GM12801 (cell line): ENCODE results near the gene CMTM4.

Experiments
- TF ChIP-seq, protein P1 (sequence below): IDR thresholded peaks from one replicate; pipeline ENCODE4 v1.5.1; 2011; ENCODE audit warnings: control low read depth; ENCODE audit not compliant: insufficient read length; ENCODE audit errors: extremely low read depth

Gene CMTM4

DNA sequence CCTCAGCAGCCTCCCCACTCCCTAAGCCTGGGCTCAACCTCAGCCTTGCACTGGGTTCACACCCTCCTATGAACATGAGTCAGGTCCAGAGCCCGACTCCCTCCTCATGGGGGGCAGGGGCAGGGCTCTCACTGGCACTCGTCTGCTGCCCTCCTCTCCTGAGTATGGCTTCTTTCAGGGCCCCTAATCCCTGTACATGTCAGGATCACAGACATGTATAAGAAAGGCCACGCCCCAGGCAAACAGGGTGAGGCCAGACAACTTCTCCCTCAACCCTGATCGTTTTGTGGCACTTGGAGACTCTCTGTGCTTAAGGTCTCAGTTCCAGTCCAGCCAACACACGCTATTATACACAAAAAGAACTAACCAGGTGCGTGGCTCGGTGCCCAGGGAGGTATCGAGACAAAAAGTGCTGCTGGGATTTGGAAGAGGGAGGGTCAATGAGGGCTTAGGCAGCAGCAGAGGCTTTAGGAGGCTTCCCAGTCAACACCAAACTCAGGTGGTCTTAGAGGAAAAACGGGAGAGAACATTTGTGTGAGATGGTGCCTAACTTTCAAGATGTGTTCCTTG, 46.8 kb downstream of the CMTM4 start:
- TF ChIP-seq, protein P1, sequence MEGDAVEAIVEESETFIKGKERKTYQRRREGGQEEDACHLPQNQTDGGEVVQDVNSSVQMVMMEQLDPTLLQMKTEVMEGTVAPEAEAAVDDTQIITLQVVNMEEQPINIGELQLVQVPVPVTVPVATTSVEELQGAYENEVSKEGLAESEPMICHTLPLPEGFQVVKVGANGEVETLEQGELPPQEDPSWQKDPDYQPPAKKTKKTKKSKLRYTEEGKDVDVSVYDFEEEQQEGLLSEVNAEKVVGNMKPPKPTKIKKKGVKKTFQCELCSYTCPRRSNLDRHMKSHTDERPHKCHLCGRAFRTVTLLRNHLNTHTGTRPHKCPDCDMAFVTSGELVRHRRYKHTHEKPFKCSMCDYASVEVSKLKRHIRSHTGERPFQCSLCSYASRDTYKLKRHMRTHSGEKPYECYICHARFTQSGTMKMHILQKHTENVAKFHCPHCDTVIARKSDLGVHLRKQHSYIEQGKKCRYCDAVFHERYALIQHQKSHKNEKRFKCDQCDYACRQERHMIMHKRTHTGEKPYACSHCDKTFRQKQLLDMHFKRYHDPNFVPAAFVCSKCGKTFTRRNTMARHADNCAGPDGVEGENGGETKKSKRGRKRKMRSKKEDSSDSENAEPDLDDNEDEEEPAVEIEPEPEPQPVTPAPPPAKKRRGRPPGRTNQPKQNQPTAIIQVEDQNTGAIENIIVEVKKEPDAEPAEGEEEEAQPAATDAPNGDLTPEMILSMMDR = no peak

DNA sequence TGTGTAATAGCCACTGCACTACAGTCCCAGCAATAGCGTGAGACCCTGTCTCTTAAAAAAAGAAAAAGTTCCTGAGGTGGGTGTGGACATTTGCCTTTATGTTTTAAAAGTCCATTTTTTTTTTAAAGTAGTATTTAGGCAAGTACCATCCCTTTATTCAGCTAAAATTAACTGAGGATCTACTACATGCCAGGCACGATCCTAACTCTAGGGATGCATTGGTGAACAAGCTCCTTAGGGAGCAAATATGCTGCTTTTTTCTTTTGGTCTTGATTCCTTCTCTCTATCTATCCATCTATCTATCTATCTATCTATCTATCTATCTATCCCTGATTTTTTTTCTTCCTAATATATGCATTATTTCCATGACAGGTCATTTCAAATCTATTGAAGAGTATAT, 47.4 kb downstream of the CMTM4 start:
- TF ChIP-seq, protein P1 = no peak

DNA sequence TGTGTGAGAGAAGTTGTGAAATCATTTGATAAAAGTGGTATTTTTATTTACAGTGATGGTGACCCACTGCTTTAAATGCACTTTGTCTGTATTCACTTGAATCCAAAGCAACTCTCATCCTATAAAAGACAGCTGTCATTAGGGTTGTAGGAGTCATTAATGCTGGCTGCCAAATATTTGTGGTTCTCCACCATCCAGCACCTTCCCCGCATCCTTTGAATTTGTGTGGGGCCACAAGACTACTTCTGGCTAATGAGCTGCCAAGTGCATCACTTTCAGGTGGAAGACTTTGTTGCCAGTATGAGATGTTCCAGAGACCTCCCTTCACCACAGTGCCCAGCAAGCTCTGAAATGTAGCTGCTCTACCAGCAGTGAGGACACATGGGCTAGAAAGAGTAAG, 48.7 kb downstream of the CMTM4 start:
- TF ChIP-seq, protein P1 = no peak

DNA sequence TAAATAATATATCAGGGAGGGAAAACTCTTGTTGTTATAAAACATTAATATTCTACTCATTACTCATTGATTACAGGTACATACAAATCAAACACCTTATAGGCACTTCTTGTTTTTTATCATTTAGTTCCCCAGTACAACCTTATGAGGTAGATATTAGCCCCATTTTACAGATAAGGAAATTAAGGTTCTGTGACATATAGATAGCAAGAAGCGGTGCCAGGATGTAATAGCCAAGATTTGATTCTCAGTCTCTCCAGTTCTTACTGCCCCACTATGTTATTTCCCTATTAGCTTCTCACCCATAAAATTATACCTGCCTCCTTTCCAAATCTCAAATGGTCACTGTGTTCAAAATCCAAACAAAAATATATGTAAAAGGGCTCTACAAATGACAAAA, 55.2 kb downstream of the CMTM4 start:
- TF ChIP-seq, protein P1 = no peak

DNA sequence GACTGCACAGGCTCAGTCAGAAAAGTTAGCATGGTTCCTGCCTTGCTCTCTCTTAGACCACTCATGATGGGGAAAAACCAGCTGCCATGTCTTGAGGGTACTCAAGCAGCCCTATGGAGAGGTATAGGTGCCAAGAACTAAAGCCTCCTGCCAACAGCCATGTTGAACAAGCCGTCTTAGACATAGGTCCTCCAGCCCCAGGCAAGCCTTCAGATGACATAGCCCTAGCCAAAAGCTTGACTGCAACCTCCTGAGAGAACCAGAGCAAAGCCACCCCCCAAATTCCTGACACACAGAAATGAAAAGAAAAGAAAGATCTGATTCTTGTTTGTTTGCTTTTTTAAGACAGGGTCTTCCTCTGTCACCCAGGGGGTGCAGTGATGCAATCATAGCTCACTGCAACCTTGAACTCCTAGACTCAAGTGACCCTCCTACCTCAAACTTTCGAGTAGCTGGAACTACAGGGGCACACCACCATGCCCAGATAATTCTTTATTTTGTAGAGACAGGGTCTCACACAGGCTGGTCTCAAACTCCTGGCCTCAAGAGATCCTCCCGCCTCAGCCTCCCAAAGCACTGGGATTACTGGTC, 55.7 kb downstream of the CMTM4 start:
- TF ChIP-seq, protein P1 = no peak

DNA sequence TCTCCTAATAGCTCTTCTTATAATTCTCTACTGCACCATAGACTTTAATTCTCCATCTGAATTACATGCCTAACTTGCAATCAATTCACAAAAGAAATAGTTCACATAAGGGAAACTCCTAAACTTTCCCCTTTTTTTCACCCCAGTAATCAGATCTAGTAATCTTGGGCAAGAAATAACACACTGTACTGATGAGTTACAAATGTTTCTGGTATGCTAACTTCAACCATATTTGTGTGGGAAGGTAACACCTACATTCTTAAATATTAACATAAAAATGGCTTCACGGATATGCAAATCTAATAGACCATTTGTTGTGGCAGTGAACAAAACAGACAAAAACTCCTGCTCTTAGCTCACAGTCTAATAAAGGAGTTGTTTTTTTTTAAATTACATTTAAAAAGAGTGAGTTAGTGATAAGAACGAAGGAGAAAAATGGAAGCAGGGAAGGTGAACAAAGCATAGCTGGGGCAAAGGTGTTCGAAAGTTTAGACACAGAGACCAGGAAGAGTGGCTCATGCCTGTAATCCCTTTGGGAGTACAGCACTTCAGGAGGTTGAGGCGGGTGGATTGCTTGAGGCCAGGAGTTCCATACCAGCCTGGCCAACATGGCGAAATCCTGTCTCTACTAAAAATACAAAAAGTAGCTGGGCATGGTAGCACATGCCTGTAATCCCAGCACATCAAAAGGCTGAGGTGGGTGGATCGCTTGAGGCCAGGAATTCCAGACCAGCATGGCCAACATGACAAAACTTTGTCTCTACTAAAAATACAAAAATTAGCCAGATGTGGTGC, 57.3 kb downstream of the CMTM4 start:
- TF ChIP-seq, protein P1 = no peak

DNA sequence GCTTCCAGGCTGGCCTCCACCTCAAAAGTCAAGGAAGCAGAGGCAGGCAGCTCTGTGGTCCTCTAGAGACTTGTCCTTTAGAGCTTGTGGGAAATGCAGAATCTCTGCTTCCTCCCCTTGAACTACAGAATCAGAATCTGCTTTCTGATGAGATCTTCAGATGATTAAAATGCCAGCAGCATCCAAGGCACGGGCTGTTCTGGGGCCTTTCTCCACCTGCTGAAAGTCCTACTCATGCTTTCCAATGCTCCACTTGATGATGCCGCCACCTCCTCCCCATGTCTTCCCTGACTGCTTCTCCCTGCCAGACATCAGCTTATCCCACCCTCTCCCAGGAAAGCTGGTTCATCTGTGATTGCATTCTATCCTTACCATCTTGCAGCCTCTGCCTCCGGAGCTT, 58.7 kb downstream of the CMTM4 start:
- TF ChIP-seq, protein P1 = no peak
